Activated CD8-positive, alpha-beta T cell treated with anti-CD3 and anti-CD28 coated beads, Interleukin-2, amount 10 ng/mL, durations not matched to agents 7 days and 5 days (primary cell): ENCODE measurements around the gene A2ML1. TPM values are rescaled to one million over a fixed set of nuclear protein-coding genes. Genes with fewer than 3 reads are reported as not detected.
"Not testable (repeated sequence)": the region's sequence is repeated elsewhere in the genome, so short reads cannot be mapped to it uniquely, and the experiment has no call there.

Experiments
- ATAC-seq: fragments of 150-1000 bp; cut with Tn5 transposase; one replicate; pipeline ENCODE4 v1.10.0; 2021; ENCODE audit warnings: moderate library complexity
- CTCF ChIA-PET: fragments of 350-600 bp; sonication (Branson Sonifier 250); formaldehyde crosslinking; loops from one replicate; lab custom pipeline; 2021; ENCODE audit warnings: antibody characterized with exemption; lab: Charles Lee
- POLR2A ChIA-PET: fragments of 350-600 bp; sonication (Branson Sonifier 250); formaldehyde crosslinking; loops from one replicate; lab custom pipeline; 2021; ENCODE audit warnings: antibody characterized with exemption; lab: Charles Lee
- DNase-seq: peaks from one replicate; pipeline ENCODE4 v3.0.0-alpha.2; 2020
- H3K27ac Mint-ChIP-seq: one replicate; pipeline ENCODE4 v1.8.0; 2021; ENCODE audit warnings: mild to moderate bottlenecking, mixed read lengths
- H3K27me3 Mint-ChIP-seq: one replicate; pipeline ENCODE4 v1.8.0; 2021; ENCODE audit warnings: low read depth, mixed read lengths
- H3K36me3 Mint-ChIP-seq: one replicate; pipeline ENCODE4 v1.8.0; 2021; ENCODE audit warnings: low read depth, mixed read lengths
- H3K4me1 Mint-ChIP-seq: one replicate; pipeline ENCODE4 v1.8.0; 2021; ENCODE audit warnings: low read depth, mixed read lengths
- H3K4me3 Mint-ChIP-seq: one replicate; pipeline ENCODE4 v1.8.0; 2021; ENCODE audit warnings: mild to moderate bottlenecking, mixed read lengths
- H3K9me3 Mint-ChIP-seq: one replicate; pipeline ENCODE4 v1.8.0; 2022; ENCODE audit warnings: mixed read lengths; ENCODE audit not compliant: insufficient read depth
- total RNA-seq, 2 experiments: library from RNA; stranded (reverse); gene quantifications; one replicate each; pipeline ENCODE4 v1.2.3, GENCODE V29; 2021

A2ML1 gene
- total RNA-seq, 2 experiments from 2014 or later, result not detected

GRCh38 chr12:8913702-8914032 is 91.2 kb downstream of the A2ML1 start:
- Mint-ChIP-seq H3K27ac (peak overlapping the region; percentile 83), H3K4me3 (peak overlapping the region; percentile 81), H3K4me1 (peaks cover 8% of the 10 kb centered on the region), H3K36me3 (no peaks in the 10 kb centered on the region), H3K27me3 (peaks cover 15% of the 10 kb centered on the region), H3K9me3 (no peaks in the 10 kb centered on the region)
- DNase-seq, result no peak
- ChIA-PET POLR2A (interaction anchor here (1.9 kb wide), 1 partner anchor 36 kb away, joined by 14 read pairs; the partner anchor contains the start of gene M6PR), CTCF (interaction anchor here (0.6 to 2.9 kb wide), 5 partner anchors 12 to 139 kb away, joined by 3 to 15 read pairs (median 3); no protein-coding TSS in a partner anchor)
- no peak for ATAC-seq

DNA sequence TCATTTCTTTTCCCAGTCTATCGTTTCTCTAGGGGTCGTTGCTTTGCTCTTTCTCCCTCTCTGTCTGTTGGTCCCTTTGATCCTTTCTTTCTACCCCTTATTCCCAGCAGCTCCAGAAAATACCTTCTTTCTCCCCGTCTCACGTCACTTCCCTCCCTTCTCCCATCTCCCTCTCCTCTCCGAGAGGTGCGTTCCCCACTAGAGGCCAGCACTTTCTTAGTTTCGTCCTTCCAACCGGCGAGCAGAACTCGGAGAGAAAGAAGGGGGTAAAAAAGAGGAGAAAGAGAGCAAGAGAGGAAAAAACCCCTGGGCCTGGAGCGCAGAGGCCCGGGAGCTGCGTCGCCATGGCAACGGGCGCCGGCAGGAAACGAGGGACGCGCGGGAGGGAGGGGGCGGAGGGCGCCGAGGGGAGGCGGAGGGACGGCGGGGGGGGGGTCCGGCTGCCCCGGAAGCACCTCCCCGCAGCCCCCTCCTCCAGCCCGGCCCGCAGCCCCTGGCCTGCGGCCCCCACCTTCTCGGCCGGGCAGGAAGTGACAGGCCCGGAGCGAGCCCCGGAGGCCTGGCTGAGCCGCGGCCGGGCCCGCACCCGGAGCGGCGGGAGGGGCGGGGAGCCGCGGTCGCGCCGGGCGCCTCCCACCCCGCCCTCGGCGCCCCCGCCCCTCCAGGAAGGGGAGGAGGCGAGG is 91.8 kb downstream of the A2ML1 start, which contains the start of gene PHC1:
Gene PHC1, plus strand, starts transcription at position 477 of the 683 bp plus-strand sequence. CDS start 3,169 bp downstream, outside the sequence.
- POLR2A ChIA-PET, result interaction anchor here (0.7 to 1.9 kb wide), 2 partner anchors 30 to 35 kb away, joined by 4 to 14 read pairs; partner anchors contain the start of gene M6PR
- not testable (repeated sequence) for H3K4me1 Mint-ChIP-seq, H3K36me3 Mint-ChIP-seq, H3K9me3 Mint-ChIP-seq
- H3K4me3 Mint-ChIP-seq, result peak within 1 kb of the TSS; percentile 81
- DNase-seq (peak; percentile 77), ATAC-seq (peak; percentile 78)
- CTCF ChIA-PET, result interaction anchor here (1.0 to 3.8 kb wide), 9 partner anchors 11 to 370 kb away, joined by 3 to 15 read pairs (median 4); no protein-coding TSS in a partner anchor
- peak within 1 kb of the TSS; percentile 83 for H3K27ac Mint-ChIP-seq
- H3K27me3 Mint-ChIP-seq, result peaks cover 15% of the 10 kb centered on the region

- peaks cover 15% of the 10 kb centered on the region for H3K27me3 Mint-ChIP-seq
- H3K4me1 Mint-ChIP-seq, result peaks cover 8% of the 10 kb centered on the region
- POLR2A ChIA-PET, result interaction anchor here (0.7 to 1.9 kb wide), 2 partner anchors 29 to 34 kb away, joined by 4 to 14 read pairs; partner anchors contain the start of gene M6PR
- CTCF ChIA-PET, result interaction anchor here (0.6 to 3.8 kb wide), 7 partner anchors 24 to 371 kb away, joined by 3 to 14 read pairs (median 4); no protein-coding TSS in a partner anchor
- DNase-seq, result peak; percentile 74
- no peaks in the 10 kb centered on the region for H3K9me3 Mint-ChIP-seq
- H3K27ac Mint-ChIP-seq, result no peak overlapping the region
- ATAC-seq, result peak; percentile 94
- H3K4me3 Mint-ChIP-seq, result no peak overlapping the region
- H3K36me3 Mint-ChIP-seq, result no peaks in the 10 kb centered on the region
These were observed 92.5 kb downstream of the A2ML1 start for GRCh38 chr12:8914716-8915526.

DNA sequence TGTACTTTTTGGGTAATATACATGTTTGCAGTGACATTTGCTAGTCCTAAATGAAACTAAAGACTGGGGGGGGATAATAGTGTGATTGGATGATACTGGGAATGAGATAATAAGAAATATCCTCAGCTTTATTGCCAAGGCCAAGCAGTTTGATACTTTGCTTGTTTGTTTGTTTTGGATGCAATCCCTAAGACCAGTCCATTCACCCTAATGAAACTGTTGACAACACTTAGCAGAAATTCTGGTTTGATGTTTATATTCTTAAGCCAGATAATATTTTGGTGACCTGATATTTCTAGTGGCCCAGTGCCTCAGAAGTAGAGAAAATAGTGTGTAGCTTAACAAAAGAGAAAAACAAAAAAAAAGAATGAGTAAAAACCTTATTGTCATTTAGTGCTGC is 93.7 kb downstream of the A2ML1 start:
- Mint-ChIP-seq H3K4me3 (no peak overlapping the region), H3K27ac (no peak overlapping the region), H3K9me3 (no peaks in the 10 kb centered on the region), H3K4me1 (peaks cover 8% of the 10 kb centered on the region), H3K36me3 (no peaks in the 10 kb centered on the region), H3K27me3 (peaks cover 15% of the 10 kb centered on the region)
- ChIA-PET CTCF (interaction anchor here (1.4 to 3.8 kb wide), 5 partner anchors 25 to 372 kb away, joined by 4 to 14 read pairs (median 8); partner anchors contain the start of gene M6PR), POLR2A (no interaction called here)
- DNase-seq (no peak), ATAC-seq (no peak)

- no peak for DNase-seq
- POLR2A ChIA-PET, result no interaction called here
- H3K27ac Mint-ChIP-seq, result no peak overlapping the region
These were observed 94.6 kb downstream of the A2ML1 start for GRCh38 chr12:8917031-8917430.

DNA sequence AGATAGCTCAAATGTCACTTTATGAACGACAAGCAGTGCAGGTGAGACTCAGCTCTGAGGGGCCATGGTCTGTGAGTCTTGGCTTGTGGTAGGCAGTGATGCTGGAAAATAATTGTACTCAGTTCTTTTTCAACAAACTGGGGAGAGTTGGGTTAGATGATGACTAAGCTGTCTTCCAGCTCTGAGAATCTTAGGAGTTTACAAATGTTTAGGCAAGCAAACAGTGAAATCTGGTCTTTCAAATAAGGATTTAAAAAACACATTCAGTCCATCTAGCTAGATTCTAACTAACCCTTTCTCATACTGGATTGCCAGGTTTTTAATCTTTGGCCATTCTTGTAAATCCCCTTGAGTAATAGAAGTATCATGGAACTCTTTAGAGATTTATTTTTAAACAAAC is 95.3 kb downstream of the A2ML1 start:
- Mint-ChIP-seq H3K27ac (no peak overlapping the region), H3K4me3 (no peak overlapping the region), H3K4me1 (peaks cover 8% of the 10 kb centered on the region), H3K9me3 (no peaks in the 10 kb centered on the region), H3K27me3 (peaks cover 10% of the 10 kb centered on the region), H3K36me3 (no peaks in the 10 kb centered on the region)
- ATAC-seq, result no peak
- ChIA-PET POLR2A (no interaction called here), CTCF (interaction anchor here (0.8 to 3.8 kb wide), 6 partner anchors 27 to 374 kb away, joined by 3 to 14 read pairs (median 6); partner anchors contain the start of gene M6PR)
- no peak for DNase-seq

More at GRCh38 chr12:8917031-8917430, 94.6 kb downstream of the A2ML1 start:
- Mint-ChIP-seq H3K4me3 (no peak overlapping the region), H3K27me3 (peaks cover 10% of the 10 kb centered on the region), H3K9me3 (no peaks in the 10 kb centered on the region), H3K4me1 (peaks cover 8% of the 10 kb centered on the region), H3K36me3 (no peaks in the 10 kb centered on the region)
- CTCF ChIA-PET, result interaction anchor here (0.8 to 3.8 kb wide), 6 partner anchors 26 to 373 kb away, joined by 4 to 14 read pairs (median 6); partner anchors contain the start of gene M6PR
- no peak for ATAC-seq

DNA sequence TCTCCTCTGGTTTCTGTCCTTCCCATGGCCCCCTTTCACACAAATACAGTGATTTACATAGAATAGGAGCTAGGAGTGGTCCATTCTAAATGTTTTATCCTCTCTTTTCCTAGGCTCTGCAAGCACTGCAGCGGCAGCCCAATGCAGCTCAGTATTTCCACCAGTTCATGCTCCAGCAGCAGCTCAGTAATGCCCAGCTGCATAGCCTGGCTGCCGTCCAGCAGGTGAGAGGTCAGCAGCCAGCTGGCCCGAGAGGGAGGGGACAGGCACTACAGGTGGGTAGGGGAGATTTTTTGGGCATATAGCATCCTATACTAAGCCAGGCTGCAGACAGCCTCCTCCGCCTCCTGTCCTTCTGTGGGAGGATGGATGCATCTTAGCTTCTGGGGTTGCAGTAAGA is 97.2 kb downstream of the A2ML1 start:
- CTCF ChIA-PET, result interaction anchor here (1.9 kb wide), 1 partner anchor 29 kb away, joined by 7 read pairs; no protein-coding TSS in a partner anchor
- H3K27ac Mint-ChIP-seq, H3K36me3 Mint-ChIP-seq, ATAC-seq, H3K9me3 Mint-ChIP-seq, H3K27me3 Mint-ChIP-seq, POLR2A ChIA-PET, H3K4me3 Mint-ChIP-seq, DNase-seq, H3K4me1 Mint-ChIP-seq: not testable (repeated sequence)

- Mint-ChIP-seq H3K27me3 (no peaks in the 10 kb centered on the region), H3K36me3 (no peaks in the 10 kb centered on the region), H3K4me1 (no peaks in the 10 kb centered on the region), H3K27ac (no peak overlapping the region), H3K4me3 (no peak overlapping the region), H3K9me3 (no peaks in the 10 kb centered on the region)
- DNase-seq (no peak), ATAC-seq (no peak)
- ChIA-PET CTCF (interaction anchor here (0.7 to 1.1 kb wide), 2 partner anchors 127 kb away, joined by 4 read pairs; no protein-coding TSS in a partner anchor), POLR2A (no interaction called here)
These were observed 100.1 kb downstream of the A2ML1 start for GRCh38 chr12:8922544-8922943.

Other genes starting within 250 kb of the A2ML1 start
- gene AICDA, start 209.8 kb upstream of the A2ML1 start, total RNA-seq, result not detected
- not detected for gene MFAP5, start 159.8 kb upstream of the A2ML1 start, total RNA-seq
- 1 to 10 TPM; 7.9 to 9.0 TPM for gene RIMKLB, start 124.6 kb upstream of the A2ML1 start, total RNA-seq
- 10 to 100 TPM; 12.3 to 12.9 TPM for gene PHC1, start 91.9 kb downstream of the A2ML1 start, total RNA-seq
- gene M6PR, start 127.0 kb downstream of the A2ML1 start, total RNA-seq, result 100 to 1,000 TPM; 170 to 201 TPM
- 1 to 10 TPM; 4.3 to 4.6 TPM for gene KLRG1, start 166.9 kb downstream of the A2ML1 start, total RNA-seq